Measurements from ENCODE around the gene FERMT3.

FERMT3 gene

DNA sequence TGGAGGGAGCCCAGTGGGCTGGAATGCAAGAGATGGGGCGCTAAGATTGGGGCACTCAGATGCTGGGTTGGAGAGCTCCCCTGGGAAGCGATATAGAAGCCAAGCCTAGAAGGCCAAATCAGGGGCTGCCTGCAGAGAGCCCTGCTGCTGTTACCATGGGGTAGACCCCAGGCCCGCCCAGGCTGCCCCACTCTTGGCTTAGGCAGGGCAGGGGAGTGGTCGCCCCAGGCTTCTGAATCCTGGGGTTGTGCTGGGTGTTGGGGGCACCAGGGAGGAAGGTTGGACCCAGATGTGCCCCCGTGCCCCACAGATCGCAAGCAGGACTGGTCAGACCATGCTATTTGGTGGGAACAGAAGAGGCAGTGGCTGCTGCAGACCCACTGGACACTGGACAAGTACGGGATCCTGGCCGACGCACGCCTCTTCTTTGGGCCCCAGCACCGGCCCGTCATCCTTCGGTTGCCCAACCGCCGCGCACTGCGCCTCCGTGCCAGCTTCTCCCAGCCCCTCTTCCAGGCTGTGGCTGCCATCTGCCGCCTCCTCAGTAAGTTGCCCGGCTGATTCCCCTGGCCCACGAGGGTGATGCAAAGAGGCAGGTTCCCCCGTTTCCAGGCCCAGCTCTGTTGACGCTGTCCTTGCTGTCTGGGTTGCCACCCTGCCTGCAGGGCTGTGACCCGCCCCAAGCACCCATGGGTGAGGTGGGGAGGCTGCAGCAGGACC is 3.9 kb downstream of the FERMT3 start:
- Histone ChIP-seq H3K27me3 (replicated peaks) (no peaks in the 10 kb centered on the region), H3K36me3 (replicated peaks) (peaks cover 7% of the 10 kb centered on the region), H3K4me3 (ENCODE audit: low read depth, low read length) (no peak overlapping the region), H3K27ac (no peak overlapping the region)
- in situ Hi-C loops (cut with HindIII; ENCODE audit: low pct_ligation_motif_present, low sequenced_read_pairs): no loop called here
- no peak for DNase-seq
- TF ChIP-seq, protein P1, sequence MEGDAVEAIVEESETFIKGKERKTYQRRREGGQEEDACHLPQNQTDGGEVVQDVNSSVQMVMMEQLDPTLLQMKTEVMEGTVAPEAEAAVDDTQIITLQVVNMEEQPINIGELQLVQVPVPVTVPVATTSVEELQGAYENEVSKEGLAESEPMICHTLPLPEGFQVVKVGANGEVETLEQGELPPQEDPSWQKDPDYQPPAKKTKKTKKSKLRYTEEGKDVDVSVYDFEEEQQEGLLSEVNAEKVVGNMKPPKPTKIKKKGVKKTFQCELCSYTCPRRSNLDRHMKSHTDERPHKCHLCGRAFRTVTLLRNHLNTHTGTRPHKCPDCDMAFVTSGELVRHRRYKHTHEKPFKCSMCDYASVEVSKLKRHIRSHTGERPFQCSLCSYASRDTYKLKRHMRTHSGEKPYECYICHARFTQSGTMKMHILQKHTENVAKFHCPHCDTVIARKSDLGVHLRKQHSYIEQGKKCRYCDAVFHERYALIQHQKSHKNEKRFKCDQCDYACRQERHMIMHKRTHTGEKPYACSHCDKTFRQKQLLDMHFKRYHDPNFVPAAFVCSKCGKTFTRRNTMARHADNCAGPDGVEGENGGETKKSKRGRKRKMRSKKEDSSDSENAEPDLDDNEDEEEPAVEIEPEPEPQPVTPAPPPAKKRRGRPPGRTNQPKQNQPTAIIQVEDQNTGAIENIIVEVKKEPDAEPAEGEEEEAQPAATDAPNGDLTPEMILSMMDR (IDR thresholded peaks at IDR 0.05; ENCODE audit: low read depth, low read length, missing control alignments): no peak

DNA sequence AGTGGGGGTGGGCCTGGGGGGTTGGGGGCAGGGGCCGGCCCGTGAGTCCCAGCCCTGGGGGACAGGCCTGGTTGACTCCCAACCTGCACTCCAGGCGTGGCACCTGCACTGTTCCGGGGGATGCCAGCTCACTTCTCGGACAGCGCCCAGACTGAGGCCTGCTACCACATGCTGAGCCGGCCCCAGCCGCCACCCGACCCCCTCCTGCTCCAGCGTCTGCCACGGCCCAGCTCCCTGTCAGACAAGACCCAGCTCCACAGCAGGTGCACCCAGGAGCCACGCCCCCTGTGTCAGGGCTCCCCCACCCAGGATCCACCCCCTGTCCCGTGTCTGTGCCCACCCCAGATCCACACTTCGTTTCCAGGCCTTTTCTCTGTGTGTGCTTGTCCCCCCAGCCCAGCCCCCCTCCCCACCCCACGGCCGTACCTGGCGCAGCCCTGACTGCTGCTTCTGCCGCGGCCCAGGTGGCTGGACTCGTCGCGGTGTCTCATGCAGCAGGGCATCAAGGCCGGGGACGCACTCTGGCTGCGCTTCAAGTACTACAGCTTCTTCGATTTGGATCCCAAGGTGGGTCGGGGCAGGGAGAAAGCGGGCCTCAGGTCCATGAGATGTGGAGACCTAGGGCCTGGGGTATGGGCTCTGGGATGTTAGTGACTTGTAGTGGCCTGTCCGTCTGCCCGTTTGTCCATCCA is 4.8 kb downstream of the FERMT3 start:
- Histone ChIP-seq H3K27me3 (replicated peaks) (no peaks in the 10 kb centered on the region), H3K36me3 (replicated peaks) (peaks cover 5% of the 10 kb centered on the region), H3K27ac (no peak overlapping the region), H3K4me3 (ENCODE audit: low read depth, low read length) (no peak overlapping the region)
- in situ Hi-C loops (cut with HindIII; ENCODE audit: low pct_ligation_motif_present, low sequenced_read_pairs): no loop called here
- no peak for DNase-seq
- TF ChIP-seq, protein P1 (IDR thresholded peaks at IDR 0.05; ENCODE audit: low read depth, low read length, missing control alignments): no peak

DNA sequence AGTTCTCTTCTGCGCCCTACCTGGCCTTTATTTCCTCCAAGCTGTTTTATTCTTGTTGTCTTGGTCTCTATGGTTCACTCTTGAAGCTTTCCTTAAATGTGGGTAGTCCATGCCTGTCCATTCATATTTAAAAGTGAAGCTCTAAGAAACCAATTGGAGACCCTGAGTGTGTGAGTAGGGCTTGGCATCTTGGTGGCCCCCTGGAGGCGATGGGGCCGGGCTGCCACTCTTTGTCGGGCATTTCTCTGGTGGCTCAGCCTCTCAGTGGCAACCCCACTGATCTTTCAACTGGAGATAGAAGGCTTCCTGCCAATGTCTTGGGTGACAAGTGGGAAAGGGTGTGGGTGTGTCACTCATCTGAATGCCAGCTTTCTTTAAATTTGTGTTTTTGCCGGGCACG is 10.4 kb downstream of the FERMT3 start:
- Histone ChIP-seq H3K36me3 (replicated peaks) (peaks cover 8% of the 10 kb centered on the region), H3K27me3 (replicated peaks) (no peaks in the 10 kb centered on the region), H3K27ac (no peak overlapping the region), H3K4me3 (ENCODE audit: low read depth, low read length) (no peak overlapping the region)
- TF ChIP-seq, protein P1 (IDR thresholded peaks at IDR 0.05; ENCODE audit: low read depth, low read length, missing control alignments): no peak
- DNase-seq: no peak
- in situ Hi-C loops (cut with HindIII; ENCODE audit: low pct_ligation_motif_present, low sequenced_read_pairs): no loop called here

DNA sequence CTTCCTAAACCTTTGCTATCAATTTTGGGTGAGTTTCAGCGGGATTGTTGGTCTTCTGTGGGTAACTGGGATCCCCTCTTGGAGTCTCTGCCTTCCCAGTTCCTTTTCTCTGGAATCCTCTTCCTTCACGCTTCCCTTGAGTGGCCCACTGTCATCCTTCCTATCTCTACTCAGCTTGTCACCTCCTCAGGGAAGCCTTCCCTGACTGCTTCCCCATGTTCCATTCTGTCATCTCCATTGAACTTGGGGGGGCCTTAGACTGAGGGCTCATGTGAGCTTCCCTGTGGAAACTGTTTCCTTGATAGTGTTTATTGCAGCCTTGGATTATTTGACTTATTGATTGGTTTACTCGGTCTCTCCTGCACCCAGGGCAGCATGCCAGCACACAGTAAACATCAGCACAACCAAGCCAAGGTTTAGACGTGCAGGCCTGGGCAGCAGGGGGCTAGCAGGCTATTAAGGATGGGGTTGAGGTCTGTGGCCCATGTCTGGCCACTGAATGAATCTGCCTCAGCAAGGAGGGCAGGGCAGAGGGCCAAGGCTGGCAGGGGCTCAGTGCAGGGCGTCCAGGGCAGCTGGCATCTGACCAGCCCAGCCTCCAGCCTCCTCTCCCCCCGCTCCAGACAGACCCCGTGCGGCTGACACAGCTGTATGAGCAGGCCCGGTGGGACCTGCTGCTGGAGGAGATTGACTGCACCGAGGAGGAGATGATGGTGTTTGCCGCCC is 12.3 kb downstream of the FERMT3 start:
- H3K27ac ChIP-seq: no peak overlapping the region
- no peak for DNase-seq
- H3K27me3 ChIP-seq (replicated peaks): no peaks in the 10 kb centered on the region
- peaks cover 8% of the 10 kb centered on the region for H3K36me3 ChIP-seq (replicated peaks)
- no peak overlapping the region for H3K4me3 ChIP-seq (ENCODE audit: low read depth, low read length)
- TF ChIP-seq, protein P1 (IDR thresholded peaks at IDR 0.05; ENCODE audit: low read depth, low read length, missing control alignments): no peak
- in situ Hi-C loops (cut with HindIII; ENCODE audit: low pct_ligation_motif_present, low sequenced_read_pairs): no loop called here

DNA sequence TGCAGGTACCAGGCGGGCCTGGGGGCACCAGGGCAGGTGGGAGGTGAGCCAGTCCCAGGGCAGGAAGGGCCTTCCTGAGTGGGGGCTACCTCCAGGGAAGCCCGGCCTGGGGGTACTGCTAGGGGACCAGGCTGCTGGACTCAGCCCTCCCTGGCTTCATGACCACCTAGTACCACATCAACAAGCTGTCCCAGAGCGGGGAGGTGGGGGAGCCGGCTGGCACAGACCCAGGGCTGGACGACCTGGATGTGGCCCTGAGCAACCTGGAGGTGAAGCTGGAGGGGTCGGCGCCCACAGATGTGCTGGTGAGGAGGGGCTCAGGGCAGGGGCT is 12.8 kb downstream of the FERMT3 start:
- in situ Hi-C loops (cut with HindIII; ENCODE audit: low pct_ligation_motif_present, low sequenced_read_pairs): no loop called here
- no peak for DNase-seq
- H3K27me3 ChIP-seq (replicated peaks): no peaks in the 10 kb centered on the region
- H3K36me3 ChIP-seq (replicated peaks): peaks cover 8% of the 10 kb centered on the region
- no peak overlapping the region for H3K27ac ChIP-seq
- H3K4me3 ChIP-seq (ENCODE audit: low read depth, low read length): no peak overlapping the region
- TF ChIP-seq, protein P1 (IDR thresholded peaks at IDR 0.05; ENCODE audit: low read depth, low read length, missing control alignments): no peak

Data from brain microvascular endothelial cell (primary cell).